HepG2 (cell line): ENCODE data around the gene HDHD3. TPM values are rescaled to one million over a fixed set of nuclear protein-coding genes. Genes with fewer than 3 reads are reported as not detected.
A peak's percentile ranks its signal among the peaks of the same experiment; 100 is the strongest.

Experiments
- ATF4 ChIP-seq, 2 experiments: fragments of 450-650 bp in 1 of 2; sonication (generic) in 1 of 2; formaldehyde crosslinking; IDR thresholded peaks; 2 replicates each; pipeline versions ENCODE4 v1.5.0 to v1.8.0; 2020 to 2022; ENCODE audit warnings: mild to moderate bottlenecking in 1 of 2, missing genetic modification reagents in 1 of 2
- ATF6 ChIP-seq: sonication (generic); formaldehyde crosslinking; conservative IDR thresholded peaks from 2 replicates; pipeline ENCODE4 v1.4.0; 2020; ENCODE audit warnings: missing genetic modification reagents
- DDIT3 ChIP-seq: sonication (generic); formaldehyde crosslinking; IDR thresholded peaks from 2 replicates; pipeline ENCODE4 v1.4.0; 2020; ENCODE audit warnings: mild to moderate bottlenecking, missing genetic modification reagents
- FOXK2 ChIP-seq: fragments of 450-650 bp; IDR thresholded peaks from 2 replicates; pipeline ENCODE4 v1.6.1; 2016
- GPN1 ChIP-seq: sonication (generic); formaldehyde crosslinking; IDR thresholded peaks from 2 replicates; pipeline ENCODE4 v1.5.1; 2020; ENCODE audit warnings: missing genetic modification reagents, borderline replicate concordance
- KLF11 ChIP-seq: IDR thresholded peaks from 2 replicates; pipeline ENCODE4 v1.6.1; 2016; ENCODE audit warnings: missing compliant biosample characterization
- NFIC ChIP-seq: IDR thresholded peaks from 2 replicates; pipeline ENCODE4 v1.6.1; 2012; ENCODE audit warnings: mild to moderate bottlenecking, low read length, inconsistent platforms
- NFKB2 ChIP-seq: sonication (generic); formaldehyde crosslinking; IDR thresholded peaks from 2 replicates; pipeline ENCODE4 v1.4.0; 2020; ENCODE audit warnings: missing genetic modification reagents, borderline replicate concordance
- PAF1 ChIP-seq: IDR thresholded peaks from 2 replicates; pipeline ENCODE4 v1.6.1; 2016; ENCODE audit warnings: missing genetic modification reagents, missing compliant biosample characterization
- RXRB ChIP-seq: IDR thresholded peaks from 2 replicates; pipeline ENCODE4 v1.6.1; 2016; ENCODE audit warnings: borderline replicate concordance, missing genetic modification reagents, missing compliant biosample characterization
- SMAD3 ChIP-seq: sonication (generic); formaldehyde crosslinking; IDR thresholded peaks from 2 replicates; pipeline ENCODE4 v1.4.0; 2020; ENCODE audit warnings: missing genetic modification reagents
- TEAD3 ChIP-seq: optimal IDR thresholded peaks from 2 replicates; pipeline ENCODE3; 2016; ENCODE audit warnings: borderline replicate concordance
- TSC22D2 ChIP-seq: sonication (generic); formaldehyde crosslinking; IDR thresholded peaks from 2 replicates; pipeline ENCODE4 v1.5.1; 2020; ENCODE audit warnings: missing genetic modification reagents, mild to moderate bottlenecking, borderline replicate concordance
- ZNF296 ChIP-seq: sonication (generic); formaldehyde crosslinking; conservative IDR thresholded peaks from 2 replicates; pipeline ENCODE4 v1.5.0; 2020; ENCODE audit warnings: mild to moderate bottlenecking, missing genetic modification reagents
- ZNF430 ChIP-seq: sonication (generic); formaldehyde crosslinking; IDR thresholded peaks from 2 replicates; pipeline ENCODE4 v1.9.0; 2021; ENCODE audit warnings: mild to moderate bottlenecking, missing genetic modification reagents
- ZNF616 ChIP-seq: sonication (generic); formaldehyde crosslinking; IDR thresholded peaks from 2 replicates; pipeline ENCODE4 v1.5.0; 2020; ENCODE audit warnings: low read depth, mild to moderate bottlenecking, missing genetic modification reagents
- ZNF691 ChIP-seq: sonication (generic); formaldehyde crosslinking; IDR thresholded peaks from 2 replicates; pipeline ENCODE4 v1.4.0; 2020; ENCODE audit warnings: missing genetic modification reagents, low read depth, mild to moderate bottlenecking, borderline replicate concordance
- ZNF782 ChIP-seq: sonication (generic); formaldehyde crosslinking; IDR thresholded peaks from 2 replicates; pipeline ENCODE4 v1.4.0; 2020; ENCODE audit warnings: missing genetic modification reagents, mild to moderate bottlenecking, borderline replicate concordance
- polyA plus RNA-seq, 8 experiments: library from polyadenylated mRNA; depleted of rRNA in 3 of 8; stranded (reverse) in 7 of 8; unstranded in 1 of 8; fragments of >200 nt; fragmentation: Illumina TruSeq in 4 of 8; extraction: Trizol in 4 of 8; gene quantifications; 2 replicates each; pipeline versions ENCODE4 v1.2.1 to v1.2.3, GENCODE V29; 2011 to 2016; ENCODE audit warnings: low read depth in 4 of 8, missing spikeins in 1 of 8, mixed read lengths in 1 of 8; ENCODE audit not compliant: insufficient read depth in 1 of 8
- total RNA-seq, 5 experiments: library from RNA; depleted of rRNA; stranded (reverse); fragments of >200 nt; fragmentation: Illumina TruSeq; extraction: Trizol; gene quantifications; 2 replicates each; pipeline ENCODE4 v1.2.3, GENCODE V29; 2016; ENCODE audit warnings: low read depth in 1 of 5
- TF ChIP-seq, protein P1 (sequence below): IDR thresholded peaks from 2 replicates; pipeline ENCODE4 v1.6.1; 2016; ENCODE audit warnings: control low read depth
- TF ChIP-seq, protein P2 (sequence below): sonication (generic); formaldehyde crosslinking; IDR thresholded peaks from 2 replicates; pipeline ENCODE4 v1.8.0; 2022; ENCODE audit warnings: mild to moderate bottlenecking, missing genetic modification reagents; ENCODE audit not compliant: insufficient replicate concordance
- TF ChIP-seq, protein P3 (sequence below): sonication (generic); formaldehyde crosslinking; IDR thresholded peaks from 2 replicates; pipeline ENCODE4 v1.5.1; 2020; ENCODE audit warnings: mild to moderate bottlenecking, missing genetic modification reagents, moderate library complexity

Gene HDHD3
- total and polyA plus RNA-seq, 2 of the 13 experiments (the other 11 are each of a cell fraction or from before 2014, with no cell fraction given): 23.1 to 38.5 TPM

DNA sequence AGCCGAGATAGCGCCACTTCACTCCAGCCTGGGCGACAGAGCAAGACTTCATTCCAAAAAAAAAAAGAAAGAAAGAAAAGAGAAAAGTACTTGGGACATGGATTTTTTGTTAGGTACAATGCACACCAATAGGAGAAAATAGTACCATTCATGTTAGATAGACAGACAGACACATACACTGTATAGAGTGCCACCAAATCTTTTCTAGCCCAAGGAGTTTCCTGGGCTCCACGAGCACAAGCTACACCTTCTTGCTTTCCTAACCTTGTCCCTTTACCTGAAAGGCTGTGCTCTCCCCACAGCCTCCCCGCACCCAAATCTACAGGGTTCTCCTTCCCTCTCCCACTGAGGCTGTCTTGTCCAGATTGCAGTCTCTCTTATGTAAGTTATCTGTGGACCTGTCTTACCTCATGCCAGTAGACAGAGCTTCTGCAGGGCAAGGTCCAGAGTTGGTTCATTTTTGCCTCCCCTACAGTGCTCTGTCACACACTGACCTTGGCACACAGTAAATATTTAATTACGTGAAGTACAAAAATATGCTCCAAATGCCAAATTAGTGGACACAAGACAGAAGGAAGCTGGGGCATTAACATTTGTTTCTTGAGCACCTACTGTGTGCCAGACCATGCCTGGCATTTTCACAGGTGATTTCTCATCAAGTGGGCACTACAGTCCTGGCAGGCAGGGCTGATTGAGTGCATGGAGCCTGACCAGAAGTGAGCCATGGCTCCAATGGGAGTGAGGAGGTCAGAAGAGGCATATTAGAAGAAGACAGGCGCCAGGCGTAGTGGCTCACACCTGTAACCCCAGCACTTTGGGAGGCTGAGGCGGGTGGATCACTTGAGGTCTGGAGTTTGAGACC, 18.4 kb upstream of the HDHD3 start (continued):
- TF ChIP-seq PAF1 (no peak), KLF11 (CRISPR knock-in tag) (no peak), GPN1 (CRISPR knock-in tag) (no peak), NFIC (peak; percentile 51; the same call in 1 of the 2 replicates), FOXK2 (no peak), SMAD3 (CRISPR knock-in tag) (no peak), ATF4 (CRISPR knock-in tag; IDR thresholded peaks at IDR 0.05) (peak in 1 of 2 experiments; percentile 81; a peak in 2 of 4 replicates), DDIT3 (CRISPR knock-in tag) (no peak), ZNF691 (CRISPR knock-in tag) (peak; percentile 100), ATF6 (no peak), ZNF616 (CRISPR knock-in tag) (no peak), TEAD3 (peak; percentile 88), NFKB2 (CRISPR knock-in tag) (no peak), RXRB (peak; percentile 94), ZNF430 (CRISPR knock-in tag) (no peak), ZNF296 (CRISPR knock-in tag) (no peak), TSC22D2 (CRISPR knock-in tag) (no peak), ZNF782 (CRISPR knock-in tag) (no peak)
- TF ChIP-seq, protein P1, sequence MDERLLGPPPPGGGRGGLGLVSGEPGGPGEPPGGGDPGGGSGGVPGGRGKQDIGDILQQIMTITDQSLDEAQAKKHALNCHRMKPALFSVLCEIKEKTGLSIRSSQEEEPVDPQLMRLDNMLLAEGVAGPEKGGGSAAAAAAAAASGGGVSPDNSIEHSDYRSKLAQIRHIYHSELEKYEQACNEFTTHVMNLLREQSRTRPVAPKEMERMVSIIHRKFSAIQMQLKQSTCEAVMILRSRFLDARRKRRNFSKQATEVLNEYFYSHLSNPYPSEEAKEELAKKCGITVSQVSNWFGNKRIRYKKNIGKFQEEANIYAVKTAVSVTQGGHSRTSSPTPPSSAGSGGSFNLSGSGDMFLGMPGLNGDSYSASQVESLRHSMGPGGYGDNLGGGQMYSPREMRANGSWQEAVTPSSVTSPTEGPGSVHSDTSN (CRISPR knock-in tag): no peak
- TF ChIP-seq, protein P2, sequence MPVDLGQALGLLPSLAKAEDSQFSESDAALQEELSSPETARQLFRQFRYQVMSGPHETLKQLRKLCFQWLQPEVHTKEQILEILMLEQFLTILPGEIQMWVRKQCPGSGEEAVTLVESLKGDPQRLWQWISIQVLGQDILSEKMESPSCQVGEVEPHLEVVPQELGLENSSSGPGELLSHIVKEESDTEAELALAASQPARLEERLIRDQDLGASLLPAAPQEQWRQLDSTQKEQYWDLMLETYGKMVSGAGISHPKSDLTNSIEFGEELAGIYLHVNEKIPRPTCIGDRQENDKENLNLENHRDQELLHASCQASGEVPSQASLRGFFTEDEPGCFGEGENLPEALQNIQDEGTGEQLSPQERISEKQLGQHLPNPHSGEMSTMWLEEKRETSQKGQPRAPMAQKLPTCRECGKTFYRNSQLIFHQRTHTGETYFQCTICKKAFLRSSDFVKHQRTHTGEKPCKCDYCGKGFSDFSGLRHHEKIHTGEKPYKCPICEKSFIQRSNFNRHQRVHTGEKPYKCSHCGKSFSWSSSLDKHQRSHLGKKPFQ (CRISPR knock-in tag): no peak
- TF ChIP-seq, protein P3, sequence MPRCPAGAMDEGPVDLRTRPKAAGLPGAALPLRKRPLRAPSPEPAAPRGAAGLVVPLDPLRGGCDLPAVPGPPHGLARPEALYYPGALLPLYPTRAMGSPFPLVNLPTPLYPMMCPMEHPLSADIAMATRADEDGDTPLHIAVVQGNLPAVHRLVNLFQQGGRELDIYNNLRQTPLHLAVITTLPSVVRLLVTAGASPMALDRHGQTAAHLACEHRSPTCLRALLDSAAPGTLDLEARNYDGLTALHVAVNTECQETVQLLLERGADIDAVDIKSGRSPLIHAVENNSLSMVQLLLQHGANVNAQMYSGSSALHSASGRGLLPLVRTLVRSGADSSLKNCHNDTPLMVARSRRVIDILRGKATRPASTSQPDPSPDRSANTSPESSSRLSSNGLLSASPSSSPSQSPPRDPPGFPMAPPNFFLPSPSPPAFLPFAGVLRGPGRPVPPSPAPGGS (CRISPR knock-in tag): 0 out of 2 replicates have a peak, but pooled peaks have one; percentile 44
